Endometrial microvascular endothelial cells (primary cell): ENCODE results near the gene VIPR2. TPM values are rescaled to one million over a fixed set of nuclear protein-coding genes. Genes with fewer than 3 reads are reported as not detected.

ENCODE experiments used
- in situ Hi-C: cut with HindIII; loops from 2 replicates; pipeline ENCODE4 v1.10.0; 2017; ENCODE audit warnings: low sequenced_read_pairs, low pct_unique_long_range_greater_than_20kb; ENCODE audit errors: inconsistent ontology term
- total RNA-seq: library from RNA; depleted of rRNA; stranded (reverse); fragments of >200 nt; gene quantifications from one replicate; pipeline ENCODE4 v1.2.3, GENCODE V29; 2015; ENCODE audit errors: inconsistent ontology term

VIPR2 gene
- total RNA-seq, 1 donor from 2014 or later, result not detected

GRCh38 chr7:159025161-159025779 is 119.4 kb downstream of the VIPR2 start:
- in situ Hi-C loops, result no loop called here

GRCh38 chr7:159024280-159024951 is 120.3 kb downstream of the VIPR2 start:
- in situ Hi-C loops, result no loop called here

DNA sequence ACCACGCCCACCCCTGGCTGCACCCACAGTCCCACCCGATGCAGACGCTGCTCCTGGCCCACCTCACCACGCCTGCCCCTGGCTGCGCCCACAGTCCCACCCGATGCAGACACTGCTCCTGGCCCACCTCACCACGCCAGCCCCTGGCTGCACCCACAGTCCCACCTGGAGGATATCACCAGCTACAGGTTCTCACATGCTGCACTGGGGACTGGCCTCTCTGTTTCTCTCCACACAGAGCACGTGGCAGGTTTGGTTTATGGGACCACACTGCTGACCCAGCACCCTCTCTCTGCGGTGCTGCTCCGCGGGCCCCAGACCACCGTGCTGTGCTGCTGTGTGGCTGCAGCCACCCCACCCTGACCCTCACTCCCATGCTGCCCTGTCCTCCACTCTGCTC is 120.9 kb downstream of the VIPR2 start:
- in situ Hi-C loops, result no loop called here

- in situ Hi-C loops, result no loop called here
These were observed 121.5 kb downstream of the VIPR2 start for GRCh38 chr7:159023206-159023605.

- in situ Hi-C loops, result no loop called here
These were observed 122.3 kb downstream of the VIPR2 start for GRCh38 chr7:159022238-159022993.

DNA sequence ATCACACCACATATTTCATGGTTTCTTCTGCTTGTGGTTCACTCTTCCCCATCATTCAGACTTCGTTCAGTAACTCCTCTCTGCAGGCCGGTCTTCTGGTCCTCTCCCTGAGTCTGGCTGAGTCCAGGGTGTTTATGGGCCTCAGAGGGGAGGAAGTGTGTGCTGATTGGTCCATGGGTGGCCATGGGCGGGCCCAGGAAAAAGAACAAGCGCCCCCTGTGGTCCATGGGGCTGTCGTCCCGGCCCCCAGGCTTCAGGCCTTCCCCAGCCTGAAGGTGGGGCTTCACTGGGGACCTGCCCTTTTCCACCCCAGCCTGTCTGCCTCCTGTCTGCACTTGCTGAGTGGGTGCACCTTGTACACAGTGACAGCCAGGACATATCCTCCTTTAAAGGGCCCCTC is 123.7 kb downstream of the VIPR2 start:
- in situ Hi-C loops, result no loop called here

GRCh38 chr7:159019111-159019510 is 125.6 kb downstream of the VIPR2 start:
- in situ Hi-C loops, result no loop called here

DNA sequence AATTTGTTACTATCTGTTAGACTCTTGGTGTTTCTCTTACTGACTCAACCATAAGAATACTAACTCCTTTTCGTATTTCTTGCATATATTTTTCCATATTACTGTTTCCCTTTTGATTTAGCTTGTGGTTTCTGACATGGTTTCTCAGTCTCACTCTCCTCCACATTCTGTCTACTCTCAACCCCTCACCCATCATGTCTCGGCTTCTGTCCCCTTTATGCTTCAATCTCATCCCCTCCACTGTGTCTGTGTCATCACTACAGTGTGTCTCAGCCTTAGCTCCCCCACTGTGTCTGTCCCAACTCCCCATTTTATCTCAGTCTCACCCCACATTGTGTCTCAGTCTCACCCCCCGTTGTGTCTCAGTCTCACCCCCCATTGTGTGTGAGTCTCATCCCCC is 126.9 kb downstream of the VIPR2 start:
- in situ Hi-C loops, result no loop called here

GRCh38 chr7:159017210-159017609 is 127.5 kb downstream of the VIPR2 start:
- in situ Hi-C loops, result no loop called here

DNA sequence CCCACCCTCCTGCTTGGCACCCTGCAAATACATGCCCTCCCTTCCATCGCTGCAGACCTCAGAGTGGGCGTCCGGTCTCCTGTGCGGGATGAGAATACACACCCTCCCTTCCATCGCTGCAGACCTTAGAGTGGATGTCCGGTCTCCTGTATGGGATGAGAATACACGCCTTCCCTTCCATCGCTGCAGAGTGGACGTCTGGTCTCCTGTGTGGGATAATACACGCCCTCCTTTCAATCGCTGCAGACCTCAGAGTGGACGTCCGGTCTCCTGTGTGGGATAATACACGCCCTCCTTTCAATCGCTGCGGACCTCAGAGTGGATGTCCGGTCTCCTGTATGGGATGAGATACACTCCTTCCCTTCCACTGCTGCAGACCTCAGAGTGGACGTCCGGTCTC is 128.1 kb downstream of the VIPR2 start:
- in situ Hi-C loops, result no loop called here

GRCh38 chr7:159015454-159016410 is 128.9 kb downstream of the VIPR2 start:
- in situ Hi-C loops, result no loop called here

- in situ Hi-C loops, result no loop called here
These were observed 129.6 kb downstream of the VIPR2 start for GRCh38 chr7:159015081-159015453.

DNA sequence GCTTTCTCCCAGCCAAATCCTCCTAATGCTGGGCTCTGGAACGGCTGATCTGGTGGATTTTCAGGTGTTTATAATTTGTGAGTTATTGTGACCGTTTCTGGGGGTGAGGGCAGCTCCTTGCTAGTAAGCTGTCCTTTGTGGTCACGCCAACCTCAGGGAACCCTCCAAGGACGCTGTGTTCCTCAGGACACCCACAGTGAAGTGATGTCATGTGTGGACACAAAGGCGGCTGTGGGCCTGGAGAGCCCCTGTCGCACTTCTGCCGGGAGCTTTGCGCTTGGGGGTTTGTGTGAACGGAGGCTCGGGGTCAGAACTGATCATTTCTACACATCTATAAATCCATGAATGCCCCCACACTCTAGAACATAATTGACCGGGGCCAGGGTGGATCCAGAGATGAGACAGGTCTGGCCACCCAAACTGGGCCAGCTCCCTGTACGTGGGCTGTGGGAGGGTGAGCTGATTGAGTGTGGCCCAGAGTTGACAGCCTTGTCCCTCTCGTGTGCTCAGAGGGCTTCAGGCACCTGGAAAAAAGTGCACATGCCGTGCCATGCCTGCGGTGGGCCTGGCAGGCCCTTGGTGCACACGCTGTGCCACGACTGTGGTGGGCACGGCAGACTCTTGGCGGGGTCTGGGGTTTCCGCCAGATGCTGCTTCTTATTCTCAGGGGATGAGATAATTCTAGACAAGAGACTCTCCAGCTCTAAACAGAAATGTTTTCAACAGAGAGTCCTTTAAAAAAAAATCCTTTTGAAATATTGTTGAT is 130.2 kb downstream of the VIPR2 start:
- in situ Hi-C loops, result no loop called here

- in situ Hi-C loops, result no loop called here
These were observed 130.8 kb downstream of the VIPR2 start for GRCh38 chr7:159013825-159014289.

DNA sequence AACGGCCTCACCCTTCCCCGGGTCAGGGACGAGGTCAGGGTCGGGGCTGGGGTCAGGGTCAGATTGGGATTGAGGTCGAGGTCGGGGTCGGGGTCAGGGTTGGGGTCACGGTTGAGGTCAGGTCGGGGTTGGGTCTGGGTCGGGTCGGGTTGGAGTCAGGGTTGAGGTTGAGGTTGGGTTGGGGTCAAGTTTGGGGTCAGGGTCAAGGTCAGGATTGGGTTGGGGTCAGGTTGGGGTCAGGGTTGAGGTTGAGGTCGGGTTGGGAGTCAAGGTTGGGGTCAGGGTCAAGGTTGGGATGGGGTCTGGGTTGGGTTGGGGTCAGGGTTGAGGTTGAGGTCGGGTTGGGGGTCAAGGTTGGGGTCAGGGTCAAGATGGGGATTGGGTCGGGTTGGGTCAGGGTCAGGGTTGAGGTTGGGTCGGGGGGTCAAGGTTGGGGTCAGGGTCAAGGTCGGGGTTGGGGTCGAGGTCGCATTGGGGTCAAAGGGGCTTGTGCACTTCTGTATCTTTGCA is 131.4 kb downstream of the VIPR2 start:
- in situ Hi-C loops, result no loop called here

- in situ Hi-C loops, result no loop called here
These were observed 132.2 kb downstream of the VIPR2 start for GRCh38 chr7:159012353-159013069.

DNA sequence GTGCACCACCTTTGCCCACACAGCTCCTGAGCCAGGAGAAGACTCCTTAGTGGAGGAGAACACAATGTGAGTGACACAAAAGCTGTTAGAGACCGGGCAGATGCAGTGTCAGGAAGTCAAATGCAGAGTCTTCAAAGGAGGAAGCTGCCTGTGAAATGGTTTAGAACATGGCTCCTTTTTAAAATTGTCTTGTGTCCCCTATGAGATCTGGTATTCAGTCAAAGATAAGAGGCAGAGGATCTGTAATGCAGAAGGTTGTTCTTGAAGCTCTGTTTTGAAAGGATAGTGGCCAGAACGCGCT is 133.0 kb downstream of the VIPR2 start:
- in situ Hi-C loops, result no loop called here
